Measurements from ENCODE around the gene C7orf25.

GRCh38 chr7:42900842-42901241 is 11.0 kb downstream of the C7orf25 start:
- TF ChIP-seq CTCF (IDR thresholded peaks at IDR 0.05), result no peak
- no peak for TF ChIP-seq POLR2A (IDR thresholded peaks at IDR 0.05)
